BE2C (cell line): Measurements from ENCODE around the gene GPR108.

Source experiments
- DNase-seq: peaks from one replicate; pipeline ENCODE4 v3.0.0-alpha.2; 2020
- H3K27me3 ChIP-seq: fragments of 250-450 bp; sonication (Bioruptor Pico); 2 replicates; pipeline ENCODE4 v1.5.1; 2020; ENCODE audit warnings: mild to moderate bottlenecking
- H3K36me3 ChIP-seq: fragments of 250-450 bp; sonication (Bioruptor Pico); 2 replicates; pipeline ENCODE4 v1.5.1; 2020; ENCODE audit warnings: mild to moderate bottlenecking
- H3K4me1 ChIP-seq: fragments of 250-450 bp; sonication (Bioruptor Pico); 2 replicates; pipeline ENCODE4 v1.5.1; 2020
- H3K4me3 ChIP-seq: 2 replicates; pipeline ENCODE4 v1.5.1; 2011; ENCODE audit warnings: low read depth, low read length
- H3K9me3 ChIP-seq: fragments of 250-450 bp; sonication (Bioruptor Pico); 2 replicates; pipeline ENCODE4 v1.5.1; 2020
- CTCF ChIP-seq: IDR thresholded peaks from 2 replicates; pipeline ENCODE4 v1.5.1; 2012; ENCODE audit warnings: mild to moderate bottlenecking, low read depth, low read length

The GPR108 gene

GRCh38 chr19:6707011-6707657 is 30.2 kb downstream of the GPR108 start:
- Histone ChIP-seq H3K36me3 (no peaks in the 10 kb centered on the region), H3K27me3 (peaks cover 13% of the 10 kb centered on the region), H3K4me3 (no peak overlapping the region), H3K4me1 (no peaks in the 10 kb centered on the region), H3K9me3 (no peaks in the 10 kb centered on the region)
- no peak for DNase-seq
- TF ChIP-seq CTCF, result no peak

- no peak for DNase-seq
- H3K27me3 ChIP-seq, result peaks cover 13% of the 10 kb centered on the region
- H3K36me3 ChIP-seq, result no peaks in the 10 kb centered on the region
- no peak for TF ChIP-seq CTCF
- H3K4me3 ChIP-seq, result no peak overlapping the region
- no peaks in the 10 kb centered on the region for H3K9me3 ChIP-seq
- H3K4me1 ChIP-seq, result no peaks in the 10 kb centered on the region
Observed at GRCh38 chr19:6706633-6706958, 30.8 kb downstream of the GPR108 start.

- Histone ChIP-seq H3K4me3 (no peak overlapping the region), H3K27me3 (peaks cover 13% of the 10 kb centered on the region), H3K9me3 (no peaks in the 10 kb centered on the region), H3K4me1 (no peaks in the 10 kb centered on the region), H3K36me3 (no peaks in the 10 kb centered on the region)
- no peak for DNase-seq
- TF ChIP-seq CTCF, result no peak
Observed at GRCh38 chr19:6705931-6706632, 31.3 kb downstream of the GPR108 start.

GRCh38 chr19:6700586-6701316 is 36.6 kb downstream of the GPR108 start:
- peaks cover 8% of the 10 kb centered on the region for H3K27me3 ChIP-seq
- no peak for TF ChIP-seq CTCF
- H3K4me1 ChIP-seq, result no peaks in the 10 kb centered on the region
- no peaks in the 10 kb centered on the region for H3K36me3 ChIP-seq
- H3K9me3 ChIP-seq, result no peaks in the 10 kb centered on the region
- DNase-seq, result no peak
- H3K4me3 ChIP-seq, result no peak overlapping the region

GRCh38 chr19:6699935-6700334 is 37.4 kb downstream of the GPR108 start:
- no peak for DNase-seq
- Histone ChIP-seq H3K27me3 (peaks cover 8% of the 10 kb centered on the region), H3K36me3 (no peaks in the 10 kb centered on the region)

More at GRCh38 chr19:6699935-6700334, 37.4 kb downstream of the GPR108 start:
- no peak for TF ChIP-seq CTCF
- Histone ChIP-seq H3K4me3 (no peak overlapping the region), H3K4me1 (no peaks in the 10 kb centered on the region), H3K9me3 (no peaks in the 10 kb centered on the region)
